Measurements from ENCODE around the gene LZTS3.
A peak's percentile ranks its signal among the peaks of the same experiment; 100 is the strongest.
"Not testable (repeated sequence)": the region's sequence is repeated elsewhere in the genome, so short reads cannot be mapped to it uniquely, and the experiment has no call there.

LZTS3 gene

DNA sequence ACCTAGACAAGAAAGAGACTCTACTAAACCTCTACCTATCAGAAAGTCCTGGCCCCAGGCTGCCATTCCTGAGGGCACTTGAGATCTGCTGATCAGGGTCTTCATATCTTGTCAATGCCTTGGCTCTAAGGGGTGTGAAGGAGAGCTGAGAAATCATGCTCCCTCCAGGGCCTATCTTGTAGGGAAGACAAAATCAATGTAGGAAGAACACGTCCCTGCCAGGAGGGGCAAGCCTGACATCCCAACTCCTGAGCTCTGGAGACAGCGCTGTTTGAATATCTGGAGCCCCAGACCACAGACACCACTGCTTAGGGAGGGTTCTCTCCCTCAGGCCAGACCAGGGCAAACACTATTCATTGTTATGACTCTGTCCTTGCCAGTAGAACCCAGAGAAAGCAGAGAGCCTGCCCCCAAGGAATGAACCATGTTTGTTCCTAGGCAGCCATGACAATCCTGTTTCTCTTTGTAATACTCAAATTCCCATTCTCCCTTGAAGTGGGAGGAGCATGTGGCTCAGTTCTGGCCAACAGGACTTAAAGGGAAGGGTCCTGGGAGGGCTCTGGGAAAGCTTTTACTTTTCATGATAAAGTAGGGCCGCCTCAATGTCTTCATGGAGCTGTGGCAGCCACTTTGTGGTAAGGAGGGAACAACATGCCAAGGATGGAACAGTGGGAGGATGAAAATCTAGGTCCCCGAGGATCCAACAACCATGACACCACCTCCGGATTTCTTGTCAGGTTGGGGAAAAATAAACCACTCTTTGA is 11.9 kb downstream of the LZTS3 start:
- H3K4me3 ChIP-seq (ENCODE audit: low read depth, low read length), result no peak overlapping the region
- TF ChIP-seq, protein P1, sequence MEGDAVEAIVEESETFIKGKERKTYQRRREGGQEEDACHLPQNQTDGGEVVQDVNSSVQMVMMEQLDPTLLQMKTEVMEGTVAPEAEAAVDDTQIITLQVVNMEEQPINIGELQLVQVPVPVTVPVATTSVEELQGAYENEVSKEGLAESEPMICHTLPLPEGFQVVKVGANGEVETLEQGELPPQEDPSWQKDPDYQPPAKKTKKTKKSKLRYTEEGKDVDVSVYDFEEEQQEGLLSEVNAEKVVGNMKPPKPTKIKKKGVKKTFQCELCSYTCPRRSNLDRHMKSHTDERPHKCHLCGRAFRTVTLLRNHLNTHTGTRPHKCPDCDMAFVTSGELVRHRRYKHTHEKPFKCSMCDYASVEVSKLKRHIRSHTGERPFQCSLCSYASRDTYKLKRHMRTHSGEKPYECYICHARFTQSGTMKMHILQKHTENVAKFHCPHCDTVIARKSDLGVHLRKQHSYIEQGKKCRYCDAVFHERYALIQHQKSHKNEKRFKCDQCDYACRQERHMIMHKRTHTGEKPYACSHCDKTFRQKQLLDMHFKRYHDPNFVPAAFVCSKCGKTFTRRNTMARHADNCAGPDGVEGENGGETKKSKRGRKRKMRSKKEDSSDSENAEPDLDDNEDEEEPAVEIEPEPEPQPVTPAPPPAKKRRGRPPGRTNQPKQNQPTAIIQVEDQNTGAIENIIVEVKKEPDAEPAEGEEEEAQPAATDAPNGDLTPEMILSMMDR (IDR thresholded peaks at IDR 0.05; ENCODE audit: control insufficient read depth, extremely low read depth, insufficient read depth), result no peak

DNA sequence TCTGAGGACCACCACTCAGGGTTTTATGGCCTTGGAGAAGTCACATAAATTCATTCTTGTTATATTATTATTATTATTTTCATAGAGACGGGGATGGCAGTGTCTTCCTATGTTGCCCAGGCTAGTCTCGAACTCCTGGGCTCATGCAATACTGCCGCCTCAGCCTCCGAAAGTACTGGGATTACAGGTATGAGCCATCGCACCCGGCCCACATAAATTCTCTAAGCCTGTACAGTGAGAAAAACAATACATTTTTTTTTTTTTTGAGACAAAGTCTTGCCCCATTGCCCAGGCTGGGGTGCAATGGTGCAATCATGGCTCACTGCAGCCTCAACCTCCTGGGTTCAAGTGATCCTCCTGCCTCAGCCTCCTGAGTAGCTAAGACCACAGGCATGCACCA is 12.9 kb downstream of the LZTS3 start:
- TF ChIP-seq, protein P1 (IDR thresholded peaks at IDR 0.05; ENCODE audit: control insufficient read depth, extremely low read depth, insufficient read depth), result no peak
- DNase-seq (ENCODE audit: low read depth), result no peak
- H3K4me3 ChIP-seq (ENCODE audit: low read depth, low read length), result peak overlapping the region; percentile 90

More for the DNA sequence above, 11.9 kb downstream of the LZTS3 start:
- no peak for DNase-seq (ENCODE audit: low read depth)

DNA sequence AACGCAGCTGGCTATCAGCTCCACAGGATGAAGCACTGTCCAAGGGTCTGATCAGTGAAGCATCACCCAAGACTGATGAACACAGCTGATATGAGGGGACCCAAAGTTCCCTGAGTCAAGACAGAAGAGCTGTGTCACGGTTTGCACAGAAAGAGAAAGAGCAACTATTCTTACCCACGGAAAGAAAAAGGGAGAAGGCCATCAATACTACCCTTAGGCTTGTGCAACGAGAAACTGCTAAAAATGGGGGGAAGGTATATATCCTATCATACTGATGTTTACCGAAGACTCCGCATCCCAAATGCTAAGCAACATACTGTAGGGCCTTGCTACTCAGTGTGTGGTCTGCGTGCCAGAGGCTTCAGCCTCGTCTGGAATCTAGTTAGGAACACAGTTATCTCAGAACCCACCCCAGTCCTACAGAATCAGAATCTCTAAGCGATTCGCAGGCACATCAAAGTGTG is 14.3 kb downstream of the LZTS3 start:
- TF ChIP-seq, protein P1 (IDR thresholded peaks at IDR 0.05; ENCODE audit: control insufficient read depth, extremely low read depth, insufficient read depth), result no peak
- H3K4me3 ChIP-seq (ENCODE audit: low read depth, low read length), result peak overlapping the region; percentile 90
- no peak for DNase-seq (ENCODE audit: low read depth)

DNA sequence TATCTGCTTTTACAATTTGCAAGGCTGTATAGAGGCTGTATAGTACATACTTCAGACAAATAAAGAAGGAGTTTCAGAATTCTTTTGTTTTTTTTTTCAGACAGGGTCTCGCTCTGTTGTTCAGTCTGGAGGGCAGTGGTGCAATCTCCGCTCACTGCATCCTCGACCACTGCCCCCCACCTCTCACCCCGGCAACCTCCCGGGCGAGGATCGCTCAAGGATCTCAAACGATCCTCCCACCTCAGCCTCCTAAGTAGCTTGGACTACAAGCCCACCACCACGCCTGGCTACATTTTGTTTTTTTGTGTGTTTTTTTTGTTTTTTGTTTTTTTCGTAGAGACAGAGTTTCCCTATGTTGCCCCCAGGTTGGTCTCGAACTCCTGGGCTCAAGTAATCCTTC is 15.5 kb downstream of the LZTS3 start:
- TF ChIP-seq, protein P1 (IDR thresholded peaks at IDR 0.05; ENCODE audit: control insufficient read depth, extremely low read depth, insufficient read depth), result no peak
- peak overlapping the region; percentile 90 for H3K4me3 ChIP-seq (ENCODE audit: low read depth, low read length)
- no peak for DNase-seq (ENCODE audit: low read depth)

DNA sequence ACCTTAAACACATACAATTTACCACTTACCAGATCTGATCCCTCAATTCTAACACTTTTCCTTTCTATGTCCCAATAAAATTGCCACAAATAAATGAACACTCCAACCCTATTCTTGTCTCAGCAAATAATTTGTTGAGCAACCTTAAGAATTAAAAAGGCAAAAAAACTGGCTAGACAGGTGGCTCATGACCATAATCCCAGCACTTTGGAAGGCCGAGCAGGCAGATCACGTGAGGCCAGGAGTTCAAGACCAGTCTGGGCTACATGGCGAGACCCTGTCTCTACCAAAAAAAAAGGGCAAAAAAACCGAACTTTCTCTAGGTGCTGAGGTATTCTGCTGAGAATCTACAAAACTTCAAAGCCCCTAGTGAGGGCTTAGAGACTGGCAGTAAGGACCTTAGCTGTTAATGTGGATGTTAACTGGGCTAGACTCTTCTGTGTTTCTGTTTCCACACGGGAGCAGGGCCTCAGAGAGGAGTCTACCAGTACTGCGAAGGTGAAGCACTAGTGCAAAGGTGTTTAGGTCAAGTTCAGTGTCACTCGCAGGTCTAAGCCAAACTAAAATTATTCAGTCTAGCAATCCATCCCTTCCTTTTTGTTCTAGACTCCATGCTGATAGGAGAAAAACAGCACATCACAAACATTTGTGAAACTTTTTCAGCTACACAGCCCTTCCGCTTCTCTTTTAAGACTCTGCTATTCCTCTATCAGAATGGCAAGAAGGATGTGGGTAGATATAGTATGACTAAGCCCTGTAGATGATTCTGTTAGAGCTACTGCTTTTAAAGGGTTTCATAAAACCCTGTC is 16.3 kb downstream of the LZTS3 start:
- TF ChIP-seq, protein P1 (IDR thresholded peaks at IDR 0.05; ENCODE audit: control insufficient read depth, extremely low read depth, insufficient read depth), result no peak
- H3K4me3 ChIP-seq (ENCODE audit: low read depth, low read length), result peak overlapping the region; percentile 90
- DNase-seq (ENCODE audit: low read depth), result peak; percentile 67

DNA sequence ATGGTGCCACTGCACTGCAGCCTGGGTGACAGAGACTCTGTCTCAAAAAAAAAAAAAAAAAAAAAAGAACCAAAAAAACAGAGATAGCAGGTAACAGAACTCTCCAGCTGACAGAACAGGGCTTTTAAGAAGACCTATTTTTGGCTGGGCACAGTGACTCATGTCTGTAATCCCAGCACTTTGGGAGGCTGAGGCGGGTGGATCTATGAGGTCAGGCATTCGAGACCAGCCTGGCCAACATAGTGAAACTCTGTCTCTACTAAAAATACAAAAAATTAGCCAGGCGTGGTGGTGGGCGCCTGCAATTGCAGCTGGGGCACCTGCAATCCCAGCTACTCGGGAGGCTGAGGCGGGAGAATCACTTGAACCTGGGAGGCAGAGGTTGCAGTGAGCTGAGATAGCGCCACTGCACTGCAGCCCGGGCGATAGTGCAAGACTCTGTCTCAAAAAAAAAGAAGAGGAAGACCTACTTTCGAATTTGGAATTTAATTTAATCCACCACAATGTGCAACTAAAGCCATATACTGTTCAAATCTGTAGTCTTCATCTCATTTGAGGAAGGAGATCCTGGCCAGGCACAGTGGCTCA is 21.2 kb downstream of the LZTS3 start:
- not testable (repeated sequence) for DNase-seq (ENCODE audit: low read depth); H3K4me3 ChIP-seq (ENCODE audit: low read depth, low read length)

DNA sequence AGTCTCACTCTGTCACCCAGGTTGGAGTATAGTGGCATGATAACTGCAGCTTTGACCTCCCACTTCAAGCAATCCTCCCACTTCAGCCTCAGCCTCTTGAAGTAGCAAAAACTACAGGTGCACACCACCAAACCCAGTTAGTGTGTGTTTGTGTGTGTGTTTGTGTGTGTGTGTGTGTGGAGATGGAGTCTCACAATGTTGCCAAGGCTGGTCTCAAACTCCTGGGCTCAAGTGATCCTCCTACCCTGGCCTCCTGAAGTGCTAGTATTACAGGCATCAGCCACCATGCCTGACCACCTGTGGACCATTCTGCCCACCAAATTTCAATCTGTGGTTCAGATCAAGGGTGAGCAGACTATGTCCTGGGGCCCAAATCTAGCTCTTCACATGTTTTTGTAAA is 22.4 kb downstream of the LZTS3 start:
- TF ChIP-seq, protein P1 (IDR thresholded peaks at IDR 0.05; ENCODE audit: control insufficient read depth, extremely low read depth, insufficient read depth), result no peak
- no peak overlapping the region for H3K4me3 ChIP-seq (ENCODE audit: low read depth, low read length)
- DNase-seq (ENCODE audit: low read depth), result no peak

Measured in LNCaP clone FGC (cell line).